Measurements from ENCODE around the gene NEU4.

Gene NEU4

DNA sequence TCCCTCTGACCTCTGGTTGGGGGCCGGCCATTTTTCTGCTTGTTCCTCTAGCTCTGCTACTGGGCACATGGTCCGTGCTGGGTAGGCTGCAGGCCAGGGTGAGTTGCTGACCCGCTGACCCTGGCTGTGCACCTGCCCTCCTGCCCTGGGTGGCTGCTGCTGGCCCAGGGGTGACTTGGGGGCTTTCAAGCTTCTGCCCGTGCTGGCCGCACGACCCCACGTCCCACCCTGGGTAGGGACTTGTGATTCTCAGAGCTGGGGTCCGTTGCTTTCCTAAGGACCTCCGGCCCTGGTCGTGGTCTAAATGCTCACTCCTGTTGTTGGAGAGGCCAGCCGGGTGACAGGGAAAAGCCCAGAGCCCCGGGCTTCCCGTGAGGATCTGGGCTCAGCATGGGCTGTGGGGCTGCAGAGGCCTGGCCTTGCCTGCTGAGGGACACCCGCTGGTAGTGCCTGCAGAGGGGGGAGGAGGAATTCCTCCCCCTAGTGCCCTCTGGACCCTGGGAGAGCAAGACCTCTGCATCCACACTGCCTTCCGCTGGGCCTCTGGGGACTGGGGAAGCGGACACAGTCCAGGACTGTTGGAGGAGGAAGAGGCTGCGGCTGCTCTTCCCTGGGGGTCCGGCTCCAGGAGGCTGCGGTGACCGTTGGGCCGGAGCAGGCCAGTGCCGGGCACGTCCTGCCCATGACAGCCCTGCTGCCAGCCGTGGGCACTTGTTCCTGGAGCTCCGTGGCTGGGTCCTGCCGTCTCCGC is 38.6 kb upstream of the NEU4 start:
- no peak overlapping the region for H3K4me3 ChIP-seq (ENCODE audit: low read length)
- TF ChIP-seq ZNF274 (IDR thresholded peaks at IDR 0.05; ENCODE audit: low read depth, low read length), result no peak

- no peak for TF ChIP-seq ZNF274 (IDR thresholded peaks at IDR 0.05; ENCODE audit: low read depth, low read length)
- H3K4me3 ChIP-seq (ENCODE audit: low read length), result no peak overlapping the region
These were observed 38.1 kb upstream of the NEU4 start for GRCh38 chr2:241770936-241771285.

DNA sequence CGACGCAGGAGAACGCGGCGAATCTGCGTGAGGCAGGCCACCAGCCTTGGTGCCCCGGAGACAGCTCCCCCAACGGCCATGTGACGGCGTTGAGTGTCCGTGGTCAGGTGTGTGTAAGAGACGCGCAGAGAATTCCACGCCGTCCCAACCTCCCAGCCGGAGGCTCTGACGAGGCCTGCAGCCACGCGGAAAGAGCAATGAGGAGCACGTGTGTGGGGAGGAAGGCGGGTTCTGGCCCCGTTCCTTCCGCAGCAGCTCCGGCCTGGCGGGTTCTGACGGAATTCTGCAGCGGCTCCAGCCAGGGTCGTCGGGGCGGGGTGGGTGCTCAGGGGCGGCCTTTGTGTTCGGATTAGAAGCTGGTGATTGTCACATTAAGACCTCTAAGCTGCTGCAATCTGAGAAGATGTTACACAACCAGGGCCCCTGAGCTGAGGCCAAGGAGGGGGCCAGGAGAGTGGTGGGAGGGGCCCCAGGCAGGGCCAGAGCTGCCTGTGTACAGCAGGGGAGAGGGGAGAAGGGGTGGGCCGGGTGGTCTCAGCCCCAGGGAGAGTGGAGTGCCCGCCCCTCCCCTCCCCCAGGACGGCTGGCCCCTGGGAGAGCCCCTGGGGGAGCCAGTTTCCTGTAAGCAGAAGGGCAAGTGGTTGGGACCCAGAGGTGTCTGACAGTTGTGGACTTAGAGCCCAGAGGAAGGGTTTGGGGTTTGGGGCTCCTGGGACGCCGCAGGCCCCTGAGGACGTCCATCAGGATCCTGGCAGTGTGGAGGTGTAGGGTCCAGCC is 37.5 kb upstream of the NEU4 start:
- no peak for TF ChIP-seq ZNF274 (IDR thresholded peaks at IDR 0.05; ENCODE audit: low read depth, low read length)
- peak overlapping the region; percentile 12; the same call in 1 of the 2 replicates for H3K4me3 ChIP-seq (ENCODE audit: low read length)

GRCh38 chr2:241772063-241772499 is 36.9 kb upstream of the NEU4 start:
- peak overlapping the region; percentile 12; the same call in 1 of the 2 replicates for H3K4me3 ChIP-seq (ENCODE audit: low read length)
- no peak for TF ChIP-seq ZNF274 (IDR thresholded peaks at IDR 0.05; ENCODE audit: low read depth, low read length)

DNA sequence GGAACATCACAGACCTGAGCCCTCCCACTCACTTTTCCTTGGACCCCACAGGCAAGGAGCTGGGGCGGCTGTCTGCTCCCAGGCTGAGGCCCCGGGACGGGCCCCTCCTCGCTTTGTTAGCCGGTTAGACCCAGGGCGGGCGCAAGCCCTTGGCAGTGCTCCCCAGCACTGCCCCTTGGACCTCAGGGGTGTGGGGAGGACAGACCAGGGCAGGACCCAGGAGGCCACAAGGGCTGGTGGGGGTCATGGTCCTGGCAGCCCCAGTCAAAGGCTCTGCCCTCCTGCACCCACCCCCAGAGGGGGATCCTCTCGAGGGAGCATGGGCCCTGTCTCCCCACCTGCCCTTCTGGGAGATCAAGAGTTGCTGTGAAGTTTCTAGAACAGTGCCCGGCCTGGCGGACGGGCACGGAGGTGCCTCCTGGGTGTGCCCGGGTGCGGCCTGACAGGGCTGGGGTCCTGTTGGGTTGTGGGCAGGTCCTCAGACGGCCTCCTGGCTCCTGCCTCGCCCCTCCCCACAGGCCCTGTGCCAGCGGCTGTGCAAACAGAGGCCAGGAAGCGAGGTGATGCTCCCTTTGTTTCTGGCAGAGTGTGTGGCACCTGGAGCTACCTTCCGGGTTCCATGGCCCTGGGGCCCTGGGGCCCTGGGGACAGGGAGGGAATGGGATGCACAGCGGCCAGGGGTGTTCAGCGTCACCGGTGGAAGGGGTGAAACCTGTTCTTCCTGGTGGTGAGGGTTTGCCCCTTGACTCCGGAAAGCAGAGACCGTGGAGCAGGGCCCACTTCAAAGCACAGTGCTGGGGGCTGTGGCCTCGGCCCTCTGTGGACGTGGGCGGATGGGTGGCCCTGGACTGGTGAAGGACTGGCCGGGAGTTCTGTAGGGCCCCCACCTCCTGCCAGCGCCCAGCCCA is 35.2 kb upstream of the NEU4 start:
- TF ChIP-seq ZNF274 (IDR thresholded peaks at IDR 0.05; ENCODE audit: low read depth, low read length), result no peak
- H3K4me3 ChIP-seq (ENCODE audit: low read length), result no peak overlapping the region

DNA sequence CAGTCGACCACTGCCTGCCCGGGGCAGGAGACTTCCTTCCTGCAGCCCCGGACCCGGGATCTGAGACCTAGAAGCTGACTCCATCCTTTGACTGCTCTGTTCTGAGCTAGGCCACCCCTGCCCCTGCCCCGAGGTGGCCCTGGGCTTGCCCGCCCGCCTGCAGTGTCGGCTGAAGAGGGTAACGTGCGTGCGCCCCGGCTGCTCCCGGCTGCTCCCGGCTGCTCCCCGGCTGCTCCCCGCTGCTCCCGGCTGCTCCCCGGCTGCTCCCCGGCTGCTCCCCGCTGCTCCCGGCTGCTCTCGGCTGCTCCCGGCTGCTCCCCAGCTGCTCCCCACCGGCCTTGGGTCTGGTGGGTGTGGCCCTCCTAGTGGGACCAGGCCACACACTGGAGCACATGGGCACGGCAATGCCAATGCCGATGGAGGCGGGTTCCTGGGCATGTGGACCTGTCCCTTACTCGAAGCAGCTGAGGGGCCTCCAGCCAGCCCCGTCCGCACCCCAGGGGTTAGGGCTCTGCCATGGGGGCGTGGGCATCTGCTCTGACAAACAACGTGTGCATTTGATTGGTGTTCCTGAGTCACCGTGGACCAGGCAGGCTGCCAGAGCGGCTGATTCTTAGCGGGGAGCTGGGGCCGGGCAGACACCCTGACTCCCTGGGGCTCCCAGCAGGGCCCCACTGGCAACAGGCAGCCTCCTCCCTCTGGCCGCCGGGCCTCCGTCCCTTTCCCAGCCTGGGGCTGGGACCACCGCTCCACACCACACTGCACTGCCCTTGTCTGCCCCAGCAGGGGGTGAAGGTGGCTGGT is 34.4 kb upstream of the NEU4 start:
- TF ChIP-seq ZNF274 (IDR thresholded peaks at IDR 0.05; ENCODE audit: low read depth, low read length), result no peak
- no peak overlapping the region for H3K4me3 ChIP-seq (ENCODE audit: low read length)

DNA sequence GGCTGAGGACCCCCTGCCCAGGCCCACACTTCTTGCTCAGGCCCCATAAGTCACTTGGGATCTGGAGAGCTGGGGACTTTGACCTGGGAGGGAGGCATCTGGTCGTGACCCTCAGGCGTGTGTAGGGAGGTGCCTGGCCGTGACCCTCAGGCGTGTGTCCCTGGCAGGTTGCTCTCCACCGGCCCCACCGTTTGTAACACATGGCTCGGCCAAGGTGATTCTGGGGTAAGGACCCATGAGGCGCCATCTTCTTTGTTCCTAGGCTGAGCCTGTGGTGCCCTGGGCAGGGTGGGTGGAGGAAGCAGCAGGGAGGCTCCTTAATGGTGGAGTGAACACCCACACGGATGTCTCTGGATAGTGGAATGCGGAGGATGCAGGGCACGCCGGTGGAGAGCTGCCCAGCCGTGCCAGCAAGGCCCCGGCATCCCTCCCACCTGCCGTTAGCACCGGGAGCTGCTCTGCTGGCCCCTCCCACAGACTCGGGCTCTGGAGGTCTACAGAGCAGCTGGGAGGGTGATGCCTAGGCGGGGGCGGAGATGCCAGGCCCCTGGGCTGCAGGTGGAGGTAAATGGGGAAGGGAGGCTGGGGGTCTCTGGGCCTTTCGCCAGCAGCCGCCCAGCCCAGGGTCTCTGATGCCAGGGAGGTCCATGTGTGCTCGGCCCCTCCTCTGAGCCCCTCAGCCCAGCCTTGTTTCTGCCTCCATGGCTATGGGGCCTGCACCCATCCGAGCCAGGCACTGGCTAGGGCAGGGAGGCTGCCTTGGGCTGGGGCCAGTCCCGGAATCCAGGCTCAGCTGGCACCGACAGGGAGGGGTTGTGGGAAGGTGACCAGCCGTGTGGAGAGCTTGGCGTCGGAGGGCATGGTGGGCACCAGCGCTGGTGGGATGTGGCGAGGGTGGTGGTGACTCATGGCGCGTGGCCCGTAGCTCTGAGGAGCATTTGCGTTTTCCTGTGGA is 33.5 kb upstream of the NEU4 start:
- no peak overlapping the region for H3K4me3 ChIP-seq (ENCODE audit: low read length)

GRCh38 chr2:241776336-241777169 is 32.4 kb upstream of the NEU4 start, which contains the start of gene GAL3ST2:
Gene GAL3ST2, plus strand, starts transcription at chr2:241776822. Its CDS starts 134 bp downstream, at chr2:241776956.
- no peak within 1 kb of the TSS for H3K4me3 ChIP-seq (ENCODE audit: low read length)
- no peak for TF ChIP-seq ZNF274 (IDR thresholded peaks at IDR 0.05; ENCODE audit: low read depth, low read length)

More for the DNA sequence above, 33.5 kb upstream of the NEU4 start:
- TF ChIP-seq ZNF274 (IDR thresholded peaks at IDR 0.05; ENCODE audit: low read depth, low read length), result no peak

GRCh38 chr2:241777170-241777685 is 31.8 kb upstream of the NEU4 start:
- no peak for TF ChIP-seq ZNF274 (IDR thresholded peaks at IDR 0.05; ENCODE audit: low read depth, low read length)
- H3K4me3 ChIP-seq (ENCODE audit: low read length), result no peak overlapping the region

DNA sequence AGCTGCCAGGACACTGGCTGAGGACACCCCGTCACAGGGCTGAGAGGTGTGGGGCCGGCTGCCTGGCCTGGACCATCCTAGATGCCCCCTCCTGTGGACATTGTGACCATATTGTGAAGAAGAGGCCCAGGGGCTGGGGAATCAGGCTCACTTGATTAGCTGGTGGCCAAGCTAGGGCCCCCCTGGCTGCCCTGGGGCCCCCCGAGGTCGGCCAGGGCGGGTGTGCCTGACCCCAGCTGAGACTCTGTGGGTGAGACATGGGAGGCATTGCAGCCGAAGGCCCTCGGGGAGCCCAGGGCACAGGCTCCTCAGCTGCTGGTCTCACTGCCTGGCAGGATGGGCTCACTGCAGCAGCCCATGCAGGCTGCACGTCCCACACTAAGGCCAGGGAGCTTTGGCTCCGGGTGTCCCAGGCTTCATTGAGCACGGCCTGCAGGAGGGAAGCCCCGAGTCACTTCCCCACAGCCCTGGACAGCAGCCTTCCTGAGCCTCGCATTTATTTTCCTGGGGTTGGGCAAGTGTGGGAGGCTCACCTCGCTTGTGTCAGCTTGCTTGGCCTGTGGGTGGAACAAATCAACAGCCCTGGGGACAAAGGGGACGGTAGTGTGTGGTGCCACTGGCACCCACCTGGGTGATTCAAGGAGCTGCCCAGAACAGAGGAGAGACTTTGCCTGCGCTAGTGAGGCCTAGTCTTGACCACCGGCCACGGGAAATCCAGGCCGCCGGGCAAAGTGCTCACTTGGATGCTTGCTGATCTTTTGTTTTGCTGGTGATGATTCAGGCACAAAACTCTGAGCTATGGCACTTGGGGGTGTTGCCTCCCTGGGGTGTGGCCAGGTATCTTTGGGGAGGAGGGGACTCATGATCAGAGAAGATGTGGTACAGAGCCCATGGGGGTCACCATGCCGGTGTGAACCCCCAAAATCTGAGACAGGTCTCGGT is 31.0 kb upstream of the NEU4 start:
- TF ChIP-seq ZNF274 (IDR thresholded peaks at IDR 0.05; ENCODE audit: low read depth, low read length), result no peak
- H3K4me3 ChIP-seq (ENCODE audit: low read length), result no peak overlapping the region
